C4-2B (cell line): ENCODE results near the gene NCSTN.

Source experiments
- ZFX ChIP-seq: fragments of 450-650 bp; IDR thresholded peaks from 2 replicates; pipeline ENCODE4 v1.6.1; 2017
- TF ChIP-seq, protein P1 (sequence below): fragments of 450-650 bp; conservative IDR thresholded peaks from 2 replicates; pipeline ENCODE4 v1.5.1; 2017; ENCODE audit warnings: mild to moderate bottlenecking

DNA sequence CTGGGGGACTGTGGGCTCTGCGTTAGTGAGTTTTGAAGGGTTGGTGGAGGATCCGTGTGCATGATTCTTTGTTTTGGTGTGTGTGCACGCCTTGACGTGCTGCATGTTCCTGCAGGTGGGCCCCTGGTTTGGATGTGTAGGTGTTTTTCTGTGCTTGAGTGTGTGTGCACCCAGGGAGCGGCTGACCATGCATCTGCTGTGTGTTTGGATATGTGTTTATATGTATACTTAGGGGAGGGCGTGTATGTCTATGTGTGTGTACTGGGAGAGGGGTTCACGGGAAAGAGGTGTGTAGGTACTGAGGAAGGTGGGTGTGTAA lies 58.3 kb downstream of the NCSTN start:
- TF ChIP-seq, protein P1, sequence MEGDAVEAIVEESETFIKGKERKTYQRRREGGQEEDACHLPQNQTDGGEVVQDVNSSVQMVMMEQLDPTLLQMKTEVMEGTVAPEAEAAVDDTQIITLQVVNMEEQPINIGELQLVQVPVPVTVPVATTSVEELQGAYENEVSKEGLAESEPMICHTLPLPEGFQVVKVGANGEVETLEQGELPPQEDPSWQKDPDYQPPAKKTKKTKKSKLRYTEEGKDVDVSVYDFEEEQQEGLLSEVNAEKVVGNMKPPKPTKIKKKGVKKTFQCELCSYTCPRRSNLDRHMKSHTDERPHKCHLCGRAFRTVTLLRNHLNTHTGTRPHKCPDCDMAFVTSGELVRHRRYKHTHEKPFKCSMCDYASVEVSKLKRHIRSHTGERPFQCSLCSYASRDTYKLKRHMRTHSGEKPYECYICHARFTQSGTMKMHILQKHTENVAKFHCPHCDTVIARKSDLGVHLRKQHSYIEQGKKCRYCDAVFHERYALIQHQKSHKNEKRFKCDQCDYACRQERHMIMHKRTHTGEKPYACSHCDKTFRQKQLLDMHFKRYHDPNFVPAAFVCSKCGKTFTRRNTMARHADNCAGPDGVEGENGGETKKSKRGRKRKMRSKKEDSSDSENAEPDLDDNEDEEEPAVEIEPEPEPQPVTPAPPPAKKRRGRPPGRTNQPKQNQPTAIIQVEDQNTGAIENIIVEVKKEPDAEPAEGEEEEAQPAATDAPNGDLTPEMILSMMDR = no peak
- no peak for TF ChIP-seq ZFX
